ENCODE measurements around the gene SPRED2. TPM values are rescaled to one million over a fixed set of nuclear protein-coding genes. Genes with fewer than 3 reads are reported as not detected.

The SPRED2 gene
- total and polyA plus RNA-seq, 2 of the 8 experiments (the other 6 are each of a cell fraction or from before 2014, with no cell fraction given), result 15.3 to 22.5 TPM

DNA sequence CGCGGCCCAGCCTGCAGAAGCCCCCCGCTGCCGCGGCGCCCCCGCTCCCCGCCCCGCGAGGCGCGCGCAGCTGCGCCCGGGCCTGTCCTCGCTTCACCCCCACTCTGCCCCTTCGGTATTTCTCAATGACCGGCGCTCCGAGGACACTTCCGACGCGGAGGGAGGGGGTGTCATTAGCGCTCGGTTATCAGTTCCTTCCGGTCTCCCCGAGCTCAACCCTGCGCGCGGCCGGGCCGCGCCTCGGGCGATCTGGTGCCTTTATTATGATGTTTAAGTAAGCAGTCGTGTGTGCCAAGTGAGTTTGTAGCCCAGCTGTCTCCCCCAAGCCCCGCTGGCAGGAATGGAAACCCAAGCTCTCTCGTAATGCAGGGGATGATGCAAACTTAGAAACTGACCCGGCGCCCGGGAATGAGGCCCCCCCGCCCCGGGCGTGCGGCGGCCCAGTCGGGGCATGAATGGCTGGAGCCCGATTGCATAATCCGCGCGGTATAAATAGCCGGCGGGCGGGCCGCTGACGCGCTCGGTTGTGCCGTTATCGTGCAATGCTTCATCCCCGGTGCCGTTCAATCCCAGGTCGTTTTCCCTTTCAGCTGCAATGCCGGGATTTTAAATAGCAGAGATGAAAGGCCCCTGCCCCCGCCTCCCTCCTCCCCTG, 3.9 kb upstream of the SPRED2 start (continued):
- TF ChIP-seq, protein P1, sequence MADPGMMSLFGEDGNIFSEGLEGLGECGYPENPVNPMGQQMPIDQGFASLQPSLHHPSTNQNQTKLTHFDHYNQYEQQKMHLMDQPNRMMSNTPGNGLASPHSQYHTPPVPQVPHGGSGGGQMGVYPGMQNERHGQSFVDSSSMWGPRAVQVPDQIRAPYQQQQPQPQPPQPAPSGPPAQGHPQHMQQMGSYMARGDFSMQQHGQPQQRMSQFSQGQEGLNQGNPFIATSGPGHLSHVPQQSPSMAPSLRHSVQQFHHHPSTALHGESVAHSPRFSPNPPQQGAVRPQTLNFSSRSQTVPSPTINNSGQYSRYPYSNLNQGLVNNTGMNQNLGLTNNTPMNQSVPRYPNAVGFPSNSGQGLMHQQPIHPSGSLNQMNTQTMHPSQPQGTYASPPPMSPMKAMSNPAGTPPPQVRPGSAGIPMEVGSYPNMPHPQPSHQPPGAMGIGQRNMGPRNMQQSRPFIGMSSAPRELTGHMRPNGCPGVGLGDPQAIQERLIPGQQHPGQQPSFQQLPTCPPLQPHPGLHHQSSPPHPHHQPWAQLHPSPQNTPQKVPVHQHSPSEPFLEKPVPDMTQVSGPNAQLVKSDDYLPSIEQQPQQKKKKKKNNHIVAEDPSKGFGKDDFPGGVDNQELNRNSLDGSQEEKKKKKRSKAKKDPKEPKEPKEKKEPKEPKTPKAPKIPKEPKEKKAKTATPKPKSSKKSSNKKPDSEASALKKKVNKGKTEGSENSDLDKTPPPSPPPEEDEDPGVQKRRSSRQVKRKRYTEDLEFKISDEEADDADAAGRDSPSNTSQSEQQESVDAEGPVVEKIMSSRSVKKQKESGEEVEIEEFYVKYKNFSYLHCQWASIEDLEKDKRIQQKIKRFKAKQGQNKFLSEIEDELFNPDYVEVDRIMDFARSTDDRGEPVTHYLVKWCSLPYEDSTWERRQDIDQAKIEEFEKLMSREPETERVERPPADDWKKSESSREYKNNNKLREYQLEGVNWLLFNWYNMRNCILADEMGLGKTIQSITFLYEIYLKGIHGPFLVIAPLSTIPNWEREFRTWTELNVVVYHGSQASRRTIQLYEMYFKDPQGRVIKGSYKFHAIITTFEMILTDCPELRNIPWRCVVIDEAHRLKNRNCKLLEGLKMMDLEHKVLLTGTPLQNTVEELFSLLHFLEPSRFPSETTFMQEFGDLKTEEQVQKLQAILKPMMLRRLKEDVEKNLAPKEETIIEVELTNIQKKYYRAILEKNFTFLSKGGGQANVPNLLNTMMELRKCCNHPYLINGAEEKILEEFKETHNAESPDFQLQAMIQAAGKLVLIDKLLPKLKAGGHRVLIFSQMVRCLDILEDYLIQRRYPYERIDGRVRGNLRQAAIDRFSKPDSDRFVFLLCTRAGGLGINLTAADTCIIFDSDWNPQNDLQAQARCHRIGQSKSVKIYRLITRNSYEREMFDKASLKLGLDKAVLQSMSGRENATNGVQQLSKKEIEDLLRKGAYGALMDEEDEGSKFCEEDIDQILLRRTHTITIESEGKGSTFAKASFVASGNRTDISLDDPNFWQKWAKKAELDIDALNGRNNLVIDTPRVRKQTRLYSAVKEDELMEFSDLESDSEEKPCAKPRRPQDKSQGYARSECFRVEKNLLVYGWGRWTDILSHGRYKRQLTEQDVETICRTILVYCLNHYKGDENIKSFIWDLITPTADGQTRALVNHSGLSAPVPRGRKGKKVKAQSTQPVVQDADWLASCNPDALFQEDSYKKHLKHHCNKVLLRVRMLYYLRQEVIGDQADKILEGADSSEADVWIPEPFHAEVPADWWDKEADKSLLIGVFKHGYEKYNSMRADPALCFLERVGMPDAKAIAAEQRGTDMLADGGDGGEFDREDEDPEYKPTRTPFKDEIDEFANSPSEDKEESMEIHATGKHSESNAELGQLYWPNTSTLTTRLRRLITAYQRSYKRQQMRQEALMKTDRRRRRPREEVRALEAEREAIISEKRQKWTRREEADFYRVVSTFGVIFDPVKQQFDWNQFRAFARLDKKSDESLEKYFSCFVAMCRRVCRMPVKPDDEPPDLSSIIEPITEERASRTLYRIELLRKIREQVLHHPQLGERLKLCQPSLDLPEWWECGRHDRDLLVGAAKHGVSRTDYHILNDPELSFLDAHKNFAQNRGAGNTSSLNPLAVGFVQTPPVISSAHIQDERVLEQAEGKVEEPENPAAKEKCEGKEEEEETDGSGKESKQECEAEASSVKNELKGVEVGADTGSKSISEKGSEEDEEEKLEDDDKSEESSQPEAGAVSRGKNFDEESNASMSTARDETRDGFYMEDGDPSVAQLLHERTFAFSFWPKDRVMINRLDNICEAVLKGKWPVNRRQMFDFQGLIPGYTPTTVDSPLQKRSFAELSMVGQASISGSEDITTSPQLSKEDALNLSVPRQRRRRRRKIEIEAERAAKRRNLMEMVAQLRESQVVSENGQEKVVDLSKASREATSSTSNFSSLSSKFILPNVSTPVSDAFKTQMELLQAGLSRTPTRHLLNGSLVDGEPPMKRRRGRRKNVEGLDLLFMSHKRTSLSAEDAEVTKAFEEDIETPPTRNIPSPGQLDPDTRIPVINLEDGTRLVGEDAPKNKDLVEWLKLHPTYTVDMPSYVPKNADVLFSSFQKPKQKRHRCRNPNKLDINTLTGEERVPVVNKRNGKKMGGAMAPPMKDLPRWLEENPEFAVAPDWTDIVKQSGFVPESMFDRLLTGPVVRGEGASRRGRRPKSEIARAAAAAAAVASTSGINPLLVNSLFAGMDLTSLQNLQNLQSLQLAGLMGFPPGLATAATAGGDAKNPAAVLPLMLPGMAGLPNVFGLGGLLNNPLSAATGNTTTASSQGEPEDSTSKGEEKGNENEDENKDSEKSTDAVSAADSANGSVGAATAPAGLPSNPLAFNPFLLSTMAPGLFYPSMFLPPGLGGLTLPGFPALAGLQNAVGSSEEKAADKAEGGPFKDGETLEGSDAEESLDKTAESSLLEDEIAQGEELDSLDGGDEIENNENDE (IDR thresholded peaks at IDR 0.05; ENCODE audit: insufficient replicate concordance, low read length), result no peak
- TF ChIP-seq POLR2A (IDR thresholded peaks at IDR 0.05; ENCODE audit: control extremely low read depth in 1 of 2, low read depth in 2 of 2, low read length in 2 of 2) (no peak), TAF1 (IDR thresholded peaks at IDR 0.05; ENCODE audit: low read depth, low read length) (no peak; the same call in 1 of the 2 replicates), TCF12 (IDR thresholded peaks at IDR 0.05; ENCODE audit: low read depth, low read length) (no peak), CBX8 (IDR thresholded peaks at IDR 0.05; ENCODE audit: borderline replicate concordance, low read depth, low read length) (no peak), ASH2L (IDR thresholded peaks at IDR 0.05; ENCODE audit: low read length) (peak; percentile 53), FOSL1 (IDR thresholded peaks at IDR 0.05; ENCODE audit: insufficient read depth, low read depth, low read length) (no peak), HDAC2 (IDR thresholded peaks at IDR 0.05; ENCODE audit: borderline replicate concordance in 1 of 2, low read depth in 2 of 2, low read length in 2 of 2) (no peak), BRCA1 (IDR thresholded peaks at IDR 0.05; ENCODE audit: low read depth, low read length) (no peak)
- TF ChIP-seq, protein P2, sequence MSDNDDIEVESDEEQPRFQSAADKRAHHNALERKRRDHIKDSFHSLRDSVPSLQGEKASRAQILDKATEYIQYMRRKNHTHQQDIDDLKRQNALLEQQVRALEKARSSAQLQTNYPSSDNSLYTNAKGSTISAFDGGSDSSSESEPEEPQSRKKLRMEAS (IDR thresholded peaks at IDR 0.05), result no peak

Data from H1 (cell line).